ENCODE measurements around the gene PXN.

DNA sequence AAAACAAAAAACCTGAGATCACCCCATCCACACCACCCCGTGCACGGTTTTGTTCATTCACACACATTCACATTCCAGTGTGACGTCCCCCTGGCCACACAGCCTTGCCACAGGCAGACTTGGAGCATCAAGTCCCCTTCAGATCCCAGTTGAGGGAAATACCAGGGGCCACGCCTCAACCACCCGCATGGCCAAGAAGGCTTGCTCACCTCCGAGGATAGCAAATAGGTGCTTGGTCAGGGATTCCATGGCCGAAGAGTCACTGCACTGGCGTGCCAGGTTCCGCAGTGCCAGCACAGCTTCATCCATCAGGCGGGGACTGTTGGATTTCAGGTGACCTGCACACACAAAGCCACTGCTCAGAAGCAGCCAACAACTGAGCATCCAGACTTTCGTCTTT lies 90.0 kb downstream of the PXN start:
- TF ChIP-seq, protein P1, sequence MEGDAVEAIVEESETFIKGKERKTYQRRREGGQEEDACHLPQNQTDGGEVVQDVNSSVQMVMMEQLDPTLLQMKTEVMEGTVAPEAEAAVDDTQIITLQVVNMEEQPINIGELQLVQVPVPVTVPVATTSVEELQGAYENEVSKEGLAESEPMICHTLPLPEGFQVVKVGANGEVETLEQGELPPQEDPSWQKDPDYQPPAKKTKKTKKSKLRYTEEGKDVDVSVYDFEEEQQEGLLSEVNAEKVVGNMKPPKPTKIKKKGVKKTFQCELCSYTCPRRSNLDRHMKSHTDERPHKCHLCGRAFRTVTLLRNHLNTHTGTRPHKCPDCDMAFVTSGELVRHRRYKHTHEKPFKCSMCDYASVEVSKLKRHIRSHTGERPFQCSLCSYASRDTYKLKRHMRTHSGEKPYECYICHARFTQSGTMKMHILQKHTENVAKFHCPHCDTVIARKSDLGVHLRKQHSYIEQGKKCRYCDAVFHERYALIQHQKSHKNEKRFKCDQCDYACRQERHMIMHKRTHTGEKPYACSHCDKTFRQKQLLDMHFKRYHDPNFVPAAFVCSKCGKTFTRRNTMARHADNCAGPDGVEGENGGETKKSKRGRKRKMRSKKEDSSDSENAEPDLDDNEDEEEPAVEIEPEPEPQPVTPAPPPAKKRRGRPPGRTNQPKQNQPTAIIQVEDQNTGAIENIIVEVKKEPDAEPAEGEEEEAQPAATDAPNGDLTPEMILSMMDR (IDR thresholded peaks at IDR 0.05) = no peak
- TF ChIP-seq POLR2A (IDR thresholded peaks at IDR 0.05) = no peak
